Kidney (tissue), 14 donors: ENCODE measurements around the gene P3H3. TPM values are rescaled to one million over a fixed set of nuclear protein-coding genes. Genes with fewer than 3 reads are reported as not detected.

Experiments
- DNase-seq, 5 donors: peaks; one replicate each; pipeline ENCODE4 v3.0.0-alpha.2; 2013 to 2020
- FAIRE-seq: peaks from 2 replicates; lab custom pipeline; 2012; peaks lifted over from hg19 to GRCh38; lab: Jason Lieb, UNC
- H3K27ac ChIP-seq, 2 donors: one replicate each; pipeline ENCODE4 v1.7.0; 2013; ENCODE audit warnings: low read depth in 2 of 2, low read length in 2 of 2, inconsistent platforms in 1 of 2
- H3K27me3 ChIP-seq: one replicate; pipeline ENCODE4 v1.7.1; 2013; ENCODE audit warnings: low read length, inconsistent platforms; ENCODE audit not compliant: control insufficient read depth, insufficient read depth
- H3K36me3 ChIP-seq, 3 donors: one replicate each; pipeline versions ENCODE4 v1.7.0 to v1.7.1; 2013; ENCODE audit warnings: low read length in 3 of 3, control low read depth in 1 of 3, inconsistent platforms in 1 of 3; ENCODE audit not compliant: insufficient read depth in 3 of 3, control insufficient read depth in 2 of 3
- H3K4me1 ChIP-seq, 3 donors: one replicate each; pipeline versions ENCODE4 v1.7.0 to v1.7.1; 2013; ENCODE audit warnings: low read length in 3 of 3, inconsistent platforms in 1 of 3, low read depth in 1 of 3; ENCODE audit not compliant: control insufficient read depth in 2 of 3, insufficient read depth in 2 of 3
- H3K4me3 ChIP-seq, 3 donors: one replicate each; pipeline versions ENCODE4 v1.7.0 to v1.8.1; 2013; ENCODE audit warnings: low read length in 3 of 3, control low read depth in 1 of 3, inconsistent platforms in 1 of 3
- H3K9ac ChIP-seq, 3 donors: one replicate each; pipeline versions ENCODE4 v1.7.0 to v1.7.1; 2013; ENCODE audit warnings: low read length in 3 of 3, control low read depth in 1 of 3, inconsistent platforms in 1 of 3
- H3K9me3 ChIP-seq, 3 donors: one replicate each; pipeline versions ENCODE4 v1.7.0 to v1.7.1; 2013; ENCODE audit warnings: low read length in 3 of 3, control low read depth in 1 of 3, inconsistent platforms in 1 of 3; ENCODE audit not compliant: control insufficient read depth in 2 of 3, insufficient read depth in 1 of 3
- intact Hi-C: fragments of 100-400 bp; cut with DNase I; formaldehyde crosslinking; loops from one replicate; pipeline ENCODE4 v1.11.1; 2022
- polyA plus RNA-seq: library from polyadenylated mRNA; stranded (reverse); fragments of 350-450 nt; fragmentation: Illumina TruSeq; extraction: RNeasy Lipid Tissue Mini Kit (QIAGEN cat#74804); gene quantifications from one replicate; pipeline ENCODE4 v1.2.3, GENCODE V29; 2014; ENCODE audit warnings: low read depth, low replicate concordance; ENCODE audit not compliant: insufficient read depth
- total RNA-seq: library from RNA; stranded (reverse); fragmentation: NEBNext Ultra II Directional; extraction: Animal tissue kit (Norgen Biotek cat#: 25700); gene quantifications from one replicate; pipeline ENCODE4 v1.2.1, GENCODE V29; 2021
- TF ChIP-seq, protein P1 (sequence below): IDR thresholded peaks from 3 replicates; pipeline ENCODE4 v1.5.1; 2012; ENCODE audit warnings: mild to moderate bottlenecking, moderate library complexity, borderline replicate concordance; ENCODE audit not compliant: insufficient read depth; ENCODE audit errors: extremely low read depth
- donor health status: control.
- donor health status: control.
- donor health status: control.
- donor health status: control.
- donor health status: control.
- donor health status: DM: yes; HTN: yes; CAD: no.
- donor health status: Normal renal cell carcinoma (clear cell type).

The P3H3 gene
- total and polyA plus RNA-seq, 2 donors from 2014 or later, result 17.0 to 18.5 TPM

- Histone ChIP-seq H3K9ac (peak within 1 kb of the TSS in 1 of 3 donors; percentile 15), H3K27me3 (no peaks in the 10 kb centered on the region), H3K27ac (peak within 1 kb of the TSS in 1 of 2 donors; percentile 2), H3K4me1 (peaks cover 0 to 4% (median 0%) of the 10 kb centered on the region in 3 donors), H3K36me3 (no peaks in the 10 kb centered on the region), H3K9me3 (no peaks in the 10 kb centered on the region), H3K4me3 (peak within 1 kb of the TSS; percentile 14 to 65 (median 33))
- intact Hi-C loops, result no loop called here
- FAIRE-seq, result no peak
- DNase-seq, result peak in 3 of 5 donors; percentile 39 to 92 (median 57)
- TF ChIP-seq, protein P1, sequence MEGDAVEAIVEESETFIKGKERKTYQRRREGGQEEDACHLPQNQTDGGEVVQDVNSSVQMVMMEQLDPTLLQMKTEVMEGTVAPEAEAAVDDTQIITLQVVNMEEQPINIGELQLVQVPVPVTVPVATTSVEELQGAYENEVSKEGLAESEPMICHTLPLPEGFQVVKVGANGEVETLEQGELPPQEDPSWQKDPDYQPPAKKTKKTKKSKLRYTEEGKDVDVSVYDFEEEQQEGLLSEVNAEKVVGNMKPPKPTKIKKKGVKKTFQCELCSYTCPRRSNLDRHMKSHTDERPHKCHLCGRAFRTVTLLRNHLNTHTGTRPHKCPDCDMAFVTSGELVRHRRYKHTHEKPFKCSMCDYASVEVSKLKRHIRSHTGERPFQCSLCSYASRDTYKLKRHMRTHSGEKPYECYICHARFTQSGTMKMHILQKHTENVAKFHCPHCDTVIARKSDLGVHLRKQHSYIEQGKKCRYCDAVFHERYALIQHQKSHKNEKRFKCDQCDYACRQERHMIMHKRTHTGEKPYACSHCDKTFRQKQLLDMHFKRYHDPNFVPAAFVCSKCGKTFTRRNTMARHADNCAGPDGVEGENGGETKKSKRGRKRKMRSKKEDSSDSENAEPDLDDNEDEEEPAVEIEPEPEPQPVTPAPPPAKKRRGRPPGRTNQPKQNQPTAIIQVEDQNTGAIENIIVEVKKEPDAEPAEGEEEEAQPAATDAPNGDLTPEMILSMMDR, result no peak
Observed at GRCh38 chr12:6788972-6789924, 39.0 kb upstream of the P3H3 start, which contains the start of gene CD4. Gene CD4, plus strand, starts transcription at chr12:6789528. Its CDS starts 10,611 bp downstream, at chr12:6800139.

DNA sequence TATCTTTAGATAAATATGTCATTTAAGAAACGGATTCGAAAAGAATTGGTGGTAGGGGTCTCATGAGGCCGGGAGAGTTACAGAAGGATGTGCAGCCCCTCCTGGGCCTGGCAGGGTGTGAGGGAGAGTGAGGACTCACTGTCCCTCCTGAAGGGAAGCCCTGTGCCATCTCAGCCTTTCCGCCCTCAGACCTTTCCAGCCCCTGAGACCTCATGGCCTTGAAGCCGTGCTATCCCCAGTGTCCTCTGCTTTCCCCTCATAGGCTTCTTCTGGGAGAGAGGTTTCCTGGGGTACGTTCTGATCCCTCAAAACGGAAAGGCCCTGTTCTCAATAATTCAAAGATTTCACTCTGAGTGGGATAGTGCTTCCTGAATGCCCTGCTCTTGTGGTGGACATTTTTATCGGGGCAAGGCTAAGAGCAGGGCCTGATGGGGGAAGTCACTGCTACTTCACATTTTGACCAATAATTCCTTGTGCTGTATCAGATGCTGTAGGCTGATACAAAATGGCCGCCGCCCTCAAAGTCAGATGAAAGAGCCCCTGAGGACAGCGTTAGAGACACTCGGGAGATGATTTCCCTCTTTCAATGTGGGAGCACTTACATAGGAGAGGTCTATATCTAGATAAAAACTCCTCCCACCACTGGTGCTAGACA, 37.6 kb upstream of the P3H3 start:
- DNase-seq (no peak), FAIRE-seq (no peak)
- Histone ChIP-seq H3K36me3 (no peaks in the 10 kb centered on the region), H3K9me3 (no peaks in the 10 kb centered on the region), H3K9ac (no peak overlapping the region), H3K27ac (no peak overlapping the region), H3K4me3 (peak overlapping the region in 1 of 3 donors; percentile 28), H3K27me3 (no peaks in the 10 kb centered on the region), H3K4me1 (peaks cover 0 to 4% (median 0%) of the 10 kb centered on the region in 3 donors)
- intact Hi-C loops, result no loop called here
- TF ChIP-seq, protein P1, result no peak

DNA sequence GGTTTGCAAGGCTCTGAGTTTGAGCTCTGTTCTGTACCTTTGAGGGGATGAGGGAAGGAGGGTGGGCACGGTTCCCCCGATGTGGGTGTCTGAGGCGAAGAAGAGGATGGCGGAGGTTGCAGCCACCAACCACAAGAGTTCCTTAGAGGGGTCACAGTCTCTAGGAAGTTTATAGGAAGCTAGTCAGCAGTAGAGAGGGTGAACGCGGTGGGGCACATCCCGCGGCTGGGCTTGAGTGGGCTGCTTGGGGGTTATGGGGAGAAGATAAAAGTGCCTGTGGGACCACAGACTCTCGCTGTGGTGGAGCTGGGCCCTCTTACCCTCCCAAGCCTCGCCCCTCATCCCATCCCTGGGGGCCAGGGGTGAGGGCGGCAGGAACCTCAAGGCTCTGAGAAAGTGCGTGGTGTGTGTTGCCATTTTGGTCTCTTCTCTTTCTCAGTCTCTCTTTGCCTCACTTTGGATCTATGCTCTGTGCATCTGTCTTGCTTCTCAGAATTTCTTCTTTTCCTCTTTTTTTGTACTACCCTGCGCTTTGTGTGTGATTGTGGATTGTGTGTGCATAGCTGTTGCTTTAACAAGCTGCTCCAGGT, 36.2 kb upstream of the P3H3 start:
- no peaks in the 10 kb centered on the region for H3K27me3 ChIP-seq
- peaks cover 0 to 4% (median 0%) of the 10 kb centered on the region in 3 donors for H3K4me1 ChIP-seq
- peak in 1 of 5 donors; percentile 40 for DNase-seq
- TF ChIP-seq, protein P1, result no peak
- H3K36me3 ChIP-seq, result no peaks in the 10 kb centered on the region
- H3K9ac ChIP-seq, result no peak overlapping the region
- no peak for FAIRE-seq
- H3K4me3 ChIP-seq, result peak overlapping the region in 1 of 3 donors; percentile 30
- no peak overlapping the region for H3K27ac ChIP-seq
- intact Hi-C loops, result no loop called here
- no peaks in the 10 kb centered on the region for H3K9me3 ChIP-seq
